ENCODE measurements around the gene OR2J2. TPM values are rescaled to one million over a fixed set of nuclear protein-coding genes. Genes with fewer than 3 reads are reported as not detected.
"Not testable (repeated sequence)": the region's sequence is repeated elsewhere in the genome, so short reads cannot be mapped to it uniquely, and the experiment has no call there.

OR2J2 gene
- total and polyA plus RNA-seq, 2 donors from 2014 or later, result not detected

DNA sequence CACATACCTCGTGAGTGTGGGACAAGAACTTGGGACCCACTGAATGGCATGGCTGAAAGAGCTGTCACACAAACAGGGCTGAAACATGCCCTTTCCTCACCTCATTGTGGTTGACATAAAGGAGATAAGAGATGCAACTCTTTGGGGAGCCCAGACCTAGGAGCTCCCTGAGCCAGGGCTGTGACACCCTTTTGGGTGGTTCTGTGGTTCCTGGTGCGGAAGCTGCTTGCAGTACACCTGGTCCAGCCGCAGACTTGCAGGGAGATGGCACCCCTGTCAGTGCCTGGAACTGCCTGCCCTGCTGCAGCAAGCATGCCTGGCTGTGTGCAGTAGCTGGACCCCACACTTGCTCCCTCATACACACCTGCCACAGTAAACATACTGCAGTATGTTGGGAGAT, 31.3 kb downstream of the OR2J2 start:
- H3K9ac ChIP-seq (ENCODE audit: low read length in 3 of 3), result no peak overlapping the region
- H3K36me3 ChIP-seq (ENCODE audit: control insufficient read depth in 2 of 3, insufficient read depth in 3 of 3, low read length in 3 of 3), result no peaks in the 10 kb centered on the region
- TF ChIP-seq, protein P1, sequence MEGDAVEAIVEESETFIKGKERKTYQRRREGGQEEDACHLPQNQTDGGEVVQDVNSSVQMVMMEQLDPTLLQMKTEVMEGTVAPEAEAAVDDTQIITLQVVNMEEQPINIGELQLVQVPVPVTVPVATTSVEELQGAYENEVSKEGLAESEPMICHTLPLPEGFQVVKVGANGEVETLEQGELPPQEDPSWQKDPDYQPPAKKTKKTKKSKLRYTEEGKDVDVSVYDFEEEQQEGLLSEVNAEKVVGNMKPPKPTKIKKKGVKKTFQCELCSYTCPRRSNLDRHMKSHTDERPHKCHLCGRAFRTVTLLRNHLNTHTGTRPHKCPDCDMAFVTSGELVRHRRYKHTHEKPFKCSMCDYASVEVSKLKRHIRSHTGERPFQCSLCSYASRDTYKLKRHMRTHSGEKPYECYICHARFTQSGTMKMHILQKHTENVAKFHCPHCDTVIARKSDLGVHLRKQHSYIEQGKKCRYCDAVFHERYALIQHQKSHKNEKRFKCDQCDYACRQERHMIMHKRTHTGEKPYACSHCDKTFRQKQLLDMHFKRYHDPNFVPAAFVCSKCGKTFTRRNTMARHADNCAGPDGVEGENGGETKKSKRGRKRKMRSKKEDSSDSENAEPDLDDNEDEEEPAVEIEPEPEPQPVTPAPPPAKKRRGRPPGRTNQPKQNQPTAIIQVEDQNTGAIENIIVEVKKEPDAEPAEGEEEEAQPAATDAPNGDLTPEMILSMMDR (IDR thresholded peaks at IDR 0.05; ENCODE audit: borderline replicate concordance, extremely low read depth, insufficient read depth), result no peak
- intact Hi-C loops (cut with DNase I), result no loop called here
- no peak overlapping the region for H3K27ac ChIP-seq (ENCODE audit: low read depth in 2 of 2, low read length in 2 of 2)
- FAIRE-seq (no peak), DNase-seq (no peak)
- H3K27me3 ChIP-seq (ENCODE audit: control insufficient read depth, insufficient read depth, low read length), result no peaks in the 10 kb centered on the region
- H3K4me3 ChIP-seq (ENCODE audit: low read length in 3 of 3), result no peak overlapping the region
- no peaks in the 10 kb centered on the region for H3K4me1 ChIP-seq (ENCODE audit: control insufficient read depth in 2 of 3, insufficient read depth in 2 of 3, low read depth in 1 of 3, low read length in 3 of 3)
- no peaks in the 10 kb centered on the region for H3K9me3 ChIP-seq (ENCODE audit: control insufficient read depth in 2 of 3, insufficient read depth in 1 of 3, low read length in 3 of 3)

DNA sequence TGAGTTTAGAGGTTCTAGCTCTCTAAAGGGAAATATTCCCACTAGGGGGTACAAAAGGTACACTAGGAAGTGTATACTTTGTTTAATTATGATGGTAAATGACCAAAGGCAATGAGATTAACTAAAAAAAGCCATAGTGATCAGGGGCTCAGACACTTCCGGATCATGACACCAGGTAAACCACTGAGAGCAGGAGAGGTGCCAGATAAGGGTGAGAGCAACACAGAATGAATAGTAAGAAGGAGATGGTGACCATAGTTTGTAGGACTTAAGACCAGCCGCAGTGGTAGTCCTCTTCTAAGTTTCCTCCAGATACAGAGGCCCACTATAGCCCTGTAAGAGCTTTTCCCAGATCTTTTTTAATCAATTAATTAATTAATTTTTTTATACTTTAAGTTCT, 40.8 kb downstream of the OR2J2 start:
- TF ChIP-seq, protein P1 (IDR thresholded peaks at IDR 0.05; ENCODE audit: borderline replicate concordance, extremely low read depth, insufficient read depth), result no peak
- no peaks in the 10 kb centered on the region for H3K9me3 ChIP-seq (ENCODE audit: control insufficient read depth in 2 of 3, insufficient read depth in 1 of 3, low read length in 3 of 3)
- FAIRE-seq (no peak), DNase-seq (no peak)
- no peak overlapping the region for H3K4me3 ChIP-seq (ENCODE audit: low read length in 3 of 3)
- no peaks in the 10 kb centered on the region for H3K4me1 ChIP-seq (ENCODE audit: control insufficient read depth in 2 of 3, insufficient read depth in 2 of 3, low read depth in 1 of 3, low read length in 3 of 3)
- no peaks in the 10 kb centered on the region for H3K27me3 ChIP-seq (ENCODE audit: control insufficient read depth, insufficient read depth, low read length)
- no peak overlapping the region for H3K27ac ChIP-seq (ENCODE audit: low read depth in 2 of 2, low read length in 2 of 2)
- H3K9ac ChIP-seq (ENCODE audit: low read length in 3 of 3), result no peak overlapping the region
- no peaks in the 10 kb centered on the region for H3K36me3 ChIP-seq (ENCODE audit: control insufficient read depth in 2 of 3, insufficient read depth in 3 of 3, low read length in 3 of 3)
- intact Hi-C loops (cut with DNase I), result no loop called here

- Histone ChIP-seq H3K4me3 (ENCODE audit: low read length in 3 of 3) (no peak overlapping the region), H3K9ac (ENCODE audit: low read length in 3 of 3) (no peak overlapping the region), H3K27ac (ENCODE audit: low read depth in 2 of 2, low read length in 2 of 2) (no peak overlapping the region), H3K9me3 (ENCODE audit: control insufficient read depth in 2 of 3, insufficient read depth in 1 of 3, low read length in 3 of 3) (no peaks in the 10 kb centered on the region), H3K4me1 (ENCODE audit: control insufficient read depth in 2 of 3, insufficient read depth in 2 of 3, low read depth in 1 of 3, low read length in 3 of 3) (no peaks in the 10 kb centered on the region), H3K27me3 (ENCODE audit: control insufficient read depth, insufficient read depth, low read length) (no peaks in the 10 kb centered on the region), H3K36me3 (ENCODE audit: control insufficient read depth in 2 of 3, insufficient read depth in 3 of 3, low read length in 3 of 3) (no peaks in the 10 kb centered on the region)
- TF ChIP-seq, protein P1 (IDR thresholded peaks at IDR 0.05; ENCODE audit: borderline replicate concordance, extremely low read depth, insufficient read depth), result no peak
- DNase-seq, result no peak
- intact Hi-C loops (cut with DNase I), result no loop called here
- FAIRE-seq, result no peak
Observed at GRCh38 chr6:29216528-29216927, 45.8 kb downstream of the OR2J2 start.

DNA sequence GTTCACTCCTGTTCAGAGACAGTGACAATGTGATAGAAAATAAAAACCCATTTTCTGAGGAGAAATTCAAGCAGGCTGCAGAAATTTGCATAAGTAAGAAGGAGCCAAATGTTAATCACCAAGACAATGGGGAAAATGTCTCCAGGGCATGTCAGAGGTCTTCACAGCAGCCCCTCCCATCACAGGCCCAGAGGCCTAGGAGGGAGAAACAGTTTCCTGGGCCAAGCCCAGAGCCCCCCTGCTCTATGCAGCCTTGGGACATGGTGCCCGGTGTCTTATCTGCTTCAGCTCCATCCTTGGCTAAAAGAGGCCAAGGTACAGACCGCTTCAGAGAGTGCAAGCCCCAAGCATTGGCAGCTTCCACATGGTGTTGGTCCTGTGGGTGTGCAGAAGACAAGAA, 46.5 kb downstream of the OR2J2 start:
- H3K4me1 ChIP-seq (ENCODE audit: control insufficient read depth in 2 of 3, insufficient read depth in 2 of 3, low read depth in 1 of 3, low read length in 3 of 3); H3K4me3 ChIP-seq (ENCODE audit: low read length in 3 of 3); H3K9ac ChIP-seq (ENCODE audit: low read length in 3 of 3); H3K27me3 ChIP-seq (ENCODE audit: control insufficient read depth, insufficient read depth, low read length); intact Hi-C loops (cut with DNase I); H3K36me3 ChIP-seq (ENCODE audit: control insufficient read depth in 2 of 3, insufficient read depth in 3 of 3, low read length in 3 of 3); H3K27ac ChIP-seq (ENCODE audit: low read depth in 2 of 2, low read length in 2 of 2); DNase-seq; FAIRE-seq; H3K9me3 ChIP-seq (ENCODE audit: control insufficient read depth in 2 of 3, insufficient read depth in 1 of 3, low read length in 3 of 3): not testable (repeated sequence)

- H3K36me3 ChIP-seq (ENCODE audit: control insufficient read depth in 2 of 3, insufficient read depth in 3 of 3, low read length in 3 of 3); FAIRE-seq; H3K4me1 ChIP-seq (ENCODE audit: control insufficient read depth in 2 of 3, insufficient read depth in 2 of 3, low read depth in 1 of 3, low read length in 3 of 3); H3K27ac ChIP-seq (ENCODE audit: low read depth in 2 of 2, low read length in 2 of 2); H3K9me3 ChIP-seq (ENCODE audit: control insufficient read depth in 2 of 3, insufficient read depth in 1 of 3, low read length in 3 of 3); intact Hi-C loops (cut with DNase I); H3K9ac ChIP-seq (ENCODE audit: low read length in 3 of 3); H3K27me3 ChIP-seq (ENCODE audit: control insufficient read depth, insufficient read depth, low read length); DNase-seq; H3K4me3 ChIP-seq (ENCODE audit: low read length in 3 of 3): not testable (repeated sequence)
Observed at GRCh38 chr6:29218056-29218455, 47.3 kb downstream of the OR2J2 start.
